Measurements from ENCODE around the gene PSMD12. TPM values are rescaled to one million over a fixed set of nuclear protein-coding genes. Genes with fewer than 3 reads are reported as not detected.

Gene PSMD12
- total RNA-seq, 1 experiment from 2014 or later = 90.5 TPM

DNA sequence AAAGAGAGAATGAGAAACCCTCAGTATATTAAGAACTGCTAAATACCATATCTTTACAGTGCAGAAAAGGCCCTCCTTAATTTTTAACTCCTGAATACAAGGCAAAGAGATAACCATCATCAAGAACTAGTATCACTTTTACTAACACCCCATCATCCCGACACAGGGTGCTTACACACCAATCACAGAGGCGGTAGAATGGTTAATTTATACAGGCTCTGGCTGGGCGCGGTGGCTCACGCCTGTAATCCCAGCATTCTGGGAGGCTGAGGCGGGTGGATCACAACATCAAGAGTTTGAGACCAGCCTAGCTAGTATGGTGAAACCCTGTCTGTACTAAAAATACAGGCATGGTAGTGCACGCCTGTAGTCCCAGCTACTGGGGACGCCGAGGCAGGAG, 4.2 kb downstream of the PSMD12 start:
- no CpG with 5 or more reads among the region's 9 CpGs for WGBS (ENCODE audit: extremely low coverage, insufficient read length, low lambda C conversion rate)

More for the DNA sequence above, 4.2 kb downstream of the PSMD12 start:
- Histone ChIP-seq H3K14ac (ENCODE audit: insufficient read depth, low read length) (no peak overlapping the region), H2AK5ac (ENCODE audit: insufficient read length, low read length) (no peak overlapping the region), H3K9me3 (ENCODE audit: control insufficient read depth, low read depth, low read length) (no peaks in the 10 kb centered on the region), H3K4me2 (ENCODE audit: insufficient read depth, insufficient read length, low read length) (no peak overlapping the region), H3K4me1 (ENCODE audit: insufficient read depth, low read length) (peaks cover 4% of the 10 kb centered on the region), H3K4ac (ENCODE audit: low read depth, low read length) (no peak overlapping the region), H3T11ph (ENCODE audit: low read length) (no peak overlapping the region), H3K23me2 (ENCODE audit: insufficient read length, low read depth, low read length, poor library complexity, severe bottlenecking) (peaks cover 7% of the 10 kb centered on the region), H3K27ac (ENCODE audit: insufficient read length, low read depth, low read length) (no peak overlapping the region), H4K91ac (ENCODE audit: insufficient read length, low read depth, low read length) (no peak overlapping the region), H3K18ac (ENCODE audit: insufficient read length, low read depth, low read length) (no peak overlapping the region), H2AFZ (ENCODE audit: low read length) (no peak overlapping the region), H2BK120ac (ENCODE audit: low read depth, low read length, poor library complexity, severe bottlenecking) (no peak overlapping the region), H3K56ac (ENCODE audit: insufficient read length, low read depth, low read length) (no peak overlapping the region), H3K27me3 (ENCODE audit: insufficient read depth, low read length) (no peaks in the 10 kb centered on the region), H3K79me2 (ENCODE audit: insufficient read depth, low read length) (peaks cover 36% of the 10 kb centered on the region), H2BK20ac (ENCODE audit: low read depth, low read length, poor library complexity, severe bottlenecking) (no peak overlapping the region), H3K9ac (ENCODE audit: extremely low read depth, insufficient read length, low read length) (no peak overlapping the region), H2BK15ac (ENCODE audit: low read depth, low read length) (no peak overlapping the region), H4K20me1 (ENCODE audit: control insufficient read depth, insufficient read depth, insufficient read length) (no peaks in the 10 kb centered on the region), H4K5ac (ENCODE audit: insufficient read length, low read depth, low read length) (no peak overlapping the region), H3K23ac (ENCODE audit: insufficient read length, low read depth, low read length) (no peak overlapping the region), H2BK12ac (ENCODE audit: insufficient read length, low read depth, low read length) (no peak overlapping the region), H4K8ac (replicated peaks; ENCODE audit: insufficient read length, low read depth, low read length) (no peak overlapping the region), H2BK5ac (ENCODE audit: insufficient read length, low read length) (no peak overlapping the region), H3K79me1 (ENCODE audit: insufficient read depth, low read depth, low read length, poor library complexity, severe bottlenecking) (peaks cover 2% of the 10 kb centered on the region)
- no peak overlapping the region for H3K4me3 Mint-ChIP-seq
- H3K27me3 Mint-ChIP-seq (ENCODE audit: low read depth) = no peaks in the 10 kb centered on the region
- TF ChIP-seq, protein P1, sequence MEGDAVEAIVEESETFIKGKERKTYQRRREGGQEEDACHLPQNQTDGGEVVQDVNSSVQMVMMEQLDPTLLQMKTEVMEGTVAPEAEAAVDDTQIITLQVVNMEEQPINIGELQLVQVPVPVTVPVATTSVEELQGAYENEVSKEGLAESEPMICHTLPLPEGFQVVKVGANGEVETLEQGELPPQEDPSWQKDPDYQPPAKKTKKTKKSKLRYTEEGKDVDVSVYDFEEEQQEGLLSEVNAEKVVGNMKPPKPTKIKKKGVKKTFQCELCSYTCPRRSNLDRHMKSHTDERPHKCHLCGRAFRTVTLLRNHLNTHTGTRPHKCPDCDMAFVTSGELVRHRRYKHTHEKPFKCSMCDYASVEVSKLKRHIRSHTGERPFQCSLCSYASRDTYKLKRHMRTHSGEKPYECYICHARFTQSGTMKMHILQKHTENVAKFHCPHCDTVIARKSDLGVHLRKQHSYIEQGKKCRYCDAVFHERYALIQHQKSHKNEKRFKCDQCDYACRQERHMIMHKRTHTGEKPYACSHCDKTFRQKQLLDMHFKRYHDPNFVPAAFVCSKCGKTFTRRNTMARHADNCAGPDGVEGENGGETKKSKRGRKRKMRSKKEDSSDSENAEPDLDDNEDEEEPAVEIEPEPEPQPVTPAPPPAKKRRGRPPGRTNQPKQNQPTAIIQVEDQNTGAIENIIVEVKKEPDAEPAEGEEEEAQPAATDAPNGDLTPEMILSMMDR (conservative IDR thresholded peaks at IDR 0.05) = no peak
- no peak for DNase-seq
- no peaks in the 10 kb centered on the region for H3K9me3 Mint-ChIP-seq
- no peak overlapping the region for H3K27ac Mint-ChIP-seq
- peaks cover 17 to 27% of the 10 kb centered on the region in 2 experiments for H3K4me1 Mint-ChIP-seq
- peaks cover 17 to 52% (median 24%) of the 10 kb centered on the region in 3 experiments for H3K36me3 Mint-ChIP-seq (ENCODE audit: insufficient read depth in 1 of 3, low read depth in 3 of 3)

All from H9 (cell line).